Measurements from ENCODE around the gene RAPGEF2. TPM values are rescaled to one million over a fixed set of nuclear protein-coding genes. Genes with fewer than 3 reads are reported as not detected.
A peak's percentile ranks its signal among the peaks of the same experiment; 100 is the strongest.

Gene RAPGEF2
- total and polyA plus RNA-seq, 10 donors = 4.4 to 115 (median 91.0) TPM

GRCh38 chr4:159206427-159206871 is 103.6 kb downstream of the RAPGEF2 start:
- Histone ChIP-seq H3K4me3 (peak overlapping the region in 1 of 8 donors; percentile 6), H3K27me3 (replicated peaks in 1 of 7) (no peaks in the 10 kb centered on the region), H3K9me3 (no peaks in the 10 kb centered on the region), H3K27ac (peak overlapping the region in 7 of 8 donors; percentile 4 to 67 (median 52)), H3K4me1 (peaks cover 7 to 65% (median 32%) of the 10 kb centered on the region in 6 donors), H3K36me3 (peaks cover 0 to 13% (median 0%) of the 10 kb centered on the region in 6 donors)
- 2 to 9% (median 5%) methylated on average over 4 of the region's 4 CpGs for WGBS, 5 donors
- no peak for DNase-seq
- TF ChIP-seq POLR2A (IDR thresholded peaks at IDR 0.05) (no peak), POLR2AphosphoS5 (IDR thresholded peaks at IDR 0.05) (no peak)
- TF ChIP-seq, protein P1, sequence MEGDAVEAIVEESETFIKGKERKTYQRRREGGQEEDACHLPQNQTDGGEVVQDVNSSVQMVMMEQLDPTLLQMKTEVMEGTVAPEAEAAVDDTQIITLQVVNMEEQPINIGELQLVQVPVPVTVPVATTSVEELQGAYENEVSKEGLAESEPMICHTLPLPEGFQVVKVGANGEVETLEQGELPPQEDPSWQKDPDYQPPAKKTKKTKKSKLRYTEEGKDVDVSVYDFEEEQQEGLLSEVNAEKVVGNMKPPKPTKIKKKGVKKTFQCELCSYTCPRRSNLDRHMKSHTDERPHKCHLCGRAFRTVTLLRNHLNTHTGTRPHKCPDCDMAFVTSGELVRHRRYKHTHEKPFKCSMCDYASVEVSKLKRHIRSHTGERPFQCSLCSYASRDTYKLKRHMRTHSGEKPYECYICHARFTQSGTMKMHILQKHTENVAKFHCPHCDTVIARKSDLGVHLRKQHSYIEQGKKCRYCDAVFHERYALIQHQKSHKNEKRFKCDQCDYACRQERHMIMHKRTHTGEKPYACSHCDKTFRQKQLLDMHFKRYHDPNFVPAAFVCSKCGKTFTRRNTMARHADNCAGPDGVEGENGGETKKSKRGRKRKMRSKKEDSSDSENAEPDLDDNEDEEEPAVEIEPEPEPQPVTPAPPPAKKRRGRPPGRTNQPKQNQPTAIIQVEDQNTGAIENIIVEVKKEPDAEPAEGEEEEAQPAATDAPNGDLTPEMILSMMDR (IDR thresholded peaks at IDR 0.05 in 8 of 11, conservative IDR thresholded peaks at IDR 0.05 in 3 of 11) = no peak
- intact Hi-C loops (cut with DNase I; ENCODE audit: low total_unique reads) = loop anchor here (10.0 kb wide), 1 partner anchor 352 kb away; no protein-coding TSS in a partner anchor

- Histone ChIP-seq H3K4me3 (no peak overlapping the region), H3K27ac (no peak overlapping the region), H3K27me3 (replicated peaks in 1 of 7) (no peaks in the 10 kb centered on the region), H3K4me1 (peaks cover 7 to 44% (median 28%) of the 10 kb centered on the region in 6 donors), H3K36me3 (peaks cover 0 to 22% (median 0%) of the 10 kb centered on the region in 6 donors), H3K9me3 (no peaks in the 10 kb centered on the region)
- DNase-seq = no peak
- 81 to 85% (median 83%) methylated on average over 4 of the region's 4 CpGs for WGBS, 5 donors
- intact Hi-C loops (cut with DNase I; ENCODE audit: low total_unique reads) = loop anchor here (10.0 kb wide), 1 partner anchor 354 kb away; no protein-coding TSS in a partner anchor
- TF ChIP-seq, protein P1 (IDR thresholded peaks at IDR 0.05 in 8 of 11, conservative IDR thresholded peaks at IDR 0.05 in 3 of 11) = no peak
- TF ChIP-seq POLR2AphosphoS5 (IDR thresholded peaks at IDR 0.05) (no peak), POLR2A (IDR thresholded peaks at IDR 0.05) (no peak)
Measured at GRCh38 chr4:159209249-159209648, 106.4 kb downstream of the RAPGEF2 start.

DNA sequence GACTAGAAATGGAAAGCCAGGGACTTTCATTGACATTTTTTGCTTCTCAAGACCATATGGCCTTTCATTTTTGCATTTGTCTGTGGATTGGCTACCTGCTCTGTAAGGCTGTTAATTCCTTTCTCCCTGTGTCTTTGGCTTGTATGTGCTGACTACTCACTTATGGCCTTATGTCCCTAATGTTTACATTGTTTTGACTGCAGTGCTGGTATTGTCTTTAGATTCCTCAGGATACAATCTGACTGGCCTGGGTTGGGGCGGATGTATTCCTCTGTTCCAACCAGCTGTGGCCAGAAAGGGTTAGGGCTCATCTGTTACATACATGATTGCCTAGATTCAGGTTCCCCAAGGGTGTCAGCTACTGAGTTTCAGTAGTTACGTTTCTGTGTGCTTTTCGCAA is 108.1 kb downstream of the RAPGEF2 start:
- no peak overlapping the region for H3K27ac ChIP-seq
- peaks cover 0 to 22% (median 0%) of the 10 kb centered on the region in 6 donors for H3K36me3 ChIP-seq
- 95 to 98% (median 97%) methylated on average over 3 of the region's 3 CpGs for WGBS, 5 donors

GRCh38 chr4:159212675-159213293 is 109.9 kb downstream of the RAPGEF2 start:
- peaks cover 0 to 22% (median 0%) of the 10 kb centered on the region in 6 donors for H3K36me3 ChIP-seq
- intact Hi-C loops (cut with DNase I; ENCODE audit: low total_unique reads) = no loop called here
- no peaks in the 10 kb centered on the region for H3K27me3 ChIP-seq (replicated peaks in 1 of 7)
- peaks cover 0 to 8% (median 1%) of the 10 kb centered on the region in 6 donors for H3K4me1 ChIP-seq
- no peak for DNase-seq
- H3K9me3 ChIP-seq = no peaks in the 10 kb centered on the region
- no peak for TF ChIP-seq POLR2AphosphoS5 (IDR thresholded peaks at IDR 0.05)
- no peak for TF ChIP-seq POLR2A (IDR thresholded peaks at IDR 0.05)
- TF ChIP-seq, protein P1 (IDR thresholded peaks at IDR 0.05 in 8 of 11, conservative IDR thresholded peaks at IDR 0.05 in 3 of 11) = no peak
- 82 to 92% (median 87%) methylated on average over 7 of the region's 7 CpGs for WGBS, 5 donors
- H3K27ac ChIP-seq = no peak overlapping the region
- no peak overlapping the region for H3K4me3 ChIP-seq

More for the DNA sequence above, 108.1 kb downstream of the RAPGEF2 start:
- DNase-seq = no peak
- H3K27me3 ChIP-seq (replicated peaks in 1 of 7) = no peaks in the 10 kb centered on the region
- H3K9me3 ChIP-seq = no peaks in the 10 kb centered on the region
- TF ChIP-seq POLR2A (IDR thresholded peaks at IDR 0.05) (no peak), POLR2AphosphoS5 (IDR thresholded peaks at IDR 0.05) (no peak)
- TF ChIP-seq, protein P1 (IDR thresholded peaks at IDR 0.05 in 8 of 11, conservative IDR thresholded peaks at IDR 0.05 in 3 of 11) = no peak
- intact Hi-C loops (cut with DNase I; ENCODE audit: low total_unique reads) = no loop called here
- peaks cover 5 to 27% (median 19%) of the 10 kb centered on the region in 6 donors for H3K4me1 ChIP-seq
- H3K4me3 ChIP-seq = no peak overlapping the region

Measured in spleen (tissue), 11 donors.